HepG2 (cell line): ENCODE measurements around the gene REM2. TPM values are rescaled to one million over a fixed set of nuclear protein-coding genes. Genes with fewer than 3 reads are reported as not detected.

Source experiments
- CBFB ChIP-seq: sonication (generic); formaldehyde crosslinking; IDR thresholded peaks from 2 replicates; pipeline ENCODE4 v1.4.0; 2020; ENCODE audit warnings: missing genetic modification reagents
- CCAR2 ChIP-seq: fragments of 200-400 bp; formaldehyde crosslinking; optimal IDR thresholded peaks from 2 replicates; pipeline ENCODE3; 2018; ENCODE audit warnings: low read depth, mild to moderate bottlenecking, low read length, moderate library complexity
- FOXA3 ChIP-seq: IDR thresholded peaks from 2 replicates; pipeline ENCODE4 v1.6.1; 2016; ENCODE audit warnings: missing genetic modification reagents, missing compliant biosample characterization
- FOXC1 ChIP-seq: sonication (generic); formaldehyde crosslinking; IDR thresholded peaks from 2 replicates; pipeline ENCODE4 v1.8.0; 2022; ENCODE audit warnings: mild to moderate bottlenecking, missing genetic modification reagents, borderline replicate concordance
- GPN1 ChIP-seq: sonication (generic); formaldehyde crosslinking; IDR thresholded peaks from 2 replicates; pipeline ENCODE4 v1.5.1; 2020; ENCODE audit warnings: missing genetic modification reagents, borderline replicate concordance
- KAT7 ChIP-seq: IDR thresholded peaks from 2 replicates; pipeline ENCODE4 v1.6.1; 2018; ENCODE audit warnings: borderline replicate concordance, missing compliant biosample characterization
- LBX2 ChIP-seq: sonication (generic); formaldehyde crosslinking; IDR thresholded peaks from 2 replicates; pipeline ENCODE4 v1.5.0; 2020; ENCODE audit warnings: missing genetic modification reagents, mild to moderate bottlenecking, borderline replicate concordance
- NFYC ChIP-seq: IDR thresholded peaks from 2 replicates; pipeline ENCODE4 v1.6.1; 2016; ENCODE audit warnings: missing genetic modification reagents, missing compliant biosample characterization
- SOX13 ChIP-seq, 3 experiments: fragments of 450-650 bp in 1 of 3; sonication (generic) in 1 of 3; formaldehyde crosslinking in 1 of 3; IDR thresholded peaks in 2 of 3; conservative IDR thresholded peaks in 1 of 3; 2 replicates each; pipeline versions ENCODE4 v1.5.0 to v1.6.1; 2016 to 2020; ENCODE audit warnings: antibody characterized with exemption in 1 of 3, mild to moderate bottlenecking in 1 of 3, missing compliant biosample characterization in 1 of 3, missing genetic modification reagents in 1 of 3, moderate library complexity in 1 of 3
- YEATS2 ChIP-seq: sonication (generic); formaldehyde crosslinking; IDR thresholded peaks from 2 replicates; pipeline ENCODE4 v1.4.0; 2020; ENCODE audit warnings: missing genetic modification reagents, borderline replicate concordance
- ZNF136 ChIP-seq: sonication (generic); formaldehyde crosslinking; IDR thresholded peaks from 2 replicates; pipeline ENCODE4 v1.8.1; 2022; ENCODE audit warnings: low read depth, mild to moderate bottlenecking, moderate library complexity, missing genetic modification reagents
- ZNF253 ChIP-seq: sonication (generic); formaldehyde crosslinking; IDR thresholded peaks from 2 replicates; pipeline ENCODE4 v1.8.0; 2022; ENCODE audit warnings: mild to moderate bottlenecking, missing genetic modification reagents, borderline replicate concordance
- ZNF3 ChIP-seq: IDR thresholded peaks from 2 replicates; pipeline ENCODE4 v1.7.0; 2017; ENCODE audit warnings: inconsistent platforms
- ZNF30 ChIP-seq: sonication (generic); formaldehyde crosslinking; IDR thresholded peaks from 2 replicates; pipeline ENCODE4 v1.5.0; 2020; ENCODE audit warnings: mild to moderate bottlenecking, missing genetic modification reagents
- ZNF652 ChIP-seq: IDR thresholded peaks from 2 replicates; pipeline ENCODE4 v1.6.1; 2016; ENCODE audit warnings: low read depth, borderline replicate concordance
- ZNF710 ChIP-seq: sonication (generic); formaldehyde crosslinking; IDR thresholded peaks from 2 replicates; pipeline ENCODE4 v1.5.0; 2020; ENCODE audit warnings: mild to moderate bottlenecking, missing genetic modification reagents, borderline replicate concordance
- ZNF839 ChIP-seq: sonication (generic); formaldehyde crosslinking; IDR thresholded peaks from 2 replicates; pipeline ENCODE4 v1.4.0; 2020; ENCODE audit warnings: missing genetic modification reagents, mild to moderate bottlenecking, borderline replicate concordance
- polyA plus RNA-seq, 8 experiments: library from polyadenylated mRNA; depleted of rRNA in 3 of 8; stranded (reverse) in 7 of 8; unstranded in 1 of 8; fragments of >200 nt; fragmentation: Illumina TruSeq in 4 of 8; extraction: Trizol in 4 of 8; gene quantifications; 2 replicates each; pipeline versions ENCODE4 v1.2.1 to v1.2.3, GENCODE V29; 2011 to 2016; ENCODE audit warnings: low read depth in 4 of 8, missing spikeins in 1 of 8, mixed read lengths in 1 of 8; ENCODE audit not compliant: insufficient read depth in 1 of 8
- total RNA-seq, 5 experiments: library from RNA; depleted of rRNA; stranded (reverse); fragments of >200 nt; fragmentation: Illumina TruSeq; extraction: Trizol; gene quantifications; 2 replicates each; pipeline ENCODE4 v1.2.3, GENCODE V29; 2016; ENCODE audit warnings: low read depth in 1 of 5
- TF ChIP-seq, protein P1 (sequence below): sonication (generic); formaldehyde crosslinking; IDR thresholded peaks from 2 replicates; pipeline ENCODE4 v1.8.1; 2023; ENCODE audit warnings: missing genetic modification reagents, inconsistent platforms, borderline replicate concordance
- TF ChIP-seq, protein P2 (sequence below): sonication (generic); formaldehyde crosslinking; IDR thresholded peaks from 2 replicates; pipeline ENCODE4 v1.5.0; 2020; ENCODE audit warnings: missing genetic modification reagents
- TF ChIP-seq, protein P3 (sequence below): sonication (generic); formaldehyde crosslinking; IDR thresholded peaks from 2 replicates; pipeline ENCODE4 v1.4.0; 2020; ENCODE audit warnings: mild to moderate bottlenecking, missing genetic modification reagents, borderline replicate concordance

The REM2 gene
- total and polyA plus RNA-seq, 2 of the 13 experiments (the other 11 are each of a cell fraction or from before 2014, with no cell fraction given) = 0.20 TPM; not detected in 1

- TF ChIP-seq CBFB (CRISPR knock-in tag) = 0 out of 2 replicates have a peak, but pooled peaks have one; percentile 16
- TF ChIP-seq KAT7 (CRISPR knock-in tag) = peak; percentile 71; the same call in 1 of the 2 replicates
- TF ChIP-seq ZNF710 (CRISPR knock-in tag) = peak; percentile 74; the same call in 1 of the 2 replicates
- TF ChIP-seq ZNF3 (CRISPR knock-in tag) = no peak
- no peak for TF ChIP-seq CCAR2
- TF ChIP-seq, protein P1, sequence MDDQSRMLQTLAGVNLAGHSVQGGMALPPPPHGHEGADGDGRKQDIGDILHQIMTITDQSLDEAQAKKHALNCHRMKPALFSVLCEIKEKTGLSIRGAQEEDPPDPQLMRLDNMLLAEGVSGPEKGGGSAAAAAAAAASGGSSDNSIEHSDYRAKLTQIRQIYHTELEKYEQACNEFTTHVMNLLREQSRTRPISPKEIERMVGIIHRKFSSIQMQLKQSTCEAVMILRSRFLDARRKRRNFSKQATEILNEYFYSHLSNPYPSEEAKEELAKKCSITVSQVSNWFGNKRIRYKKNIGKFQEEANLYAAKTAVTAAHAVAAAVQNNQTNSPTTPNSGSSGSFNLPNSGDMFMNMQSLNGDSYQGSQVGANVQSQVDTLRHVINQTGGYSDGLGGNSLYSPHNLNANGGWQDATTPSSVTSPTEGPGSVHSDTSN (CRISPR knock-in tag) = no peak
- TF ChIP-seq ZNF30 = peak; percentile 32; the same call in 1 of the 2 replicates
- TF ChIP-seq, protein P2, sequence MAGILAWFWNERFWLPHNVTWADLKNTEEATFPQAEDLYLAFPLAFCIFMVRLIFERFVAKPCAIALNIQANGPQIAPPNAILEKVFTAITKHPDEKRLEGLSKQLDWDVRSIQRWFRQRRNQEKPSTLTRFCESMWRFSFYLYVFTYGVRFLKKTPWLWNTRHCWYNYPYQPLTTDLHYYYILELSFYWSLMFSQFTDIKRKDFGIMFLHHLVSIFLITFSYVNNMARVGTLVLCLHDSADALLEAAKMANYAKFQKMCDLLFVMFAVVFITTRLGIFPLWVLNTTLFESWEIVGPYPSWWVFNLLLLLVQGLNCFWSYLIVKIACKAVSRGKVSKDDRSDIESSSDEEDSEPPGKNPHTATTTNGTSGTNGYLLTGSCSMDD (CRISPR knock-in tag) = no peak
- 0 out of 2 replicates have a peak, but pooled peaks have one; percentile 10 for TF ChIP-seq ZNF253 (CRISPR knock-in tag)
- no peak; the same call in 1 of the 2 replicates for TF ChIP-seq FOXC1 (CRISPR knock-in tag)
- peak; percentile 79; the same call in 1 of the 2 replicates for TF ChIP-seq ZNF136 (CRISPR knock-in tag)
- no peak for TF ChIP-seq FOXA3
- TF ChIP-seq SOX13 (IDR thresholded peaks at IDR 0.05) = no peak
- peak in 1 of 2 experiments; percentile 22; a peak in 1 of 4 replicates for TF ChIP-seq SOX13 (CRISPR knock-in tag; conservative IDR thresholded peaks at IDR 0.05 in 1 of 2, IDR thresholded peaks at IDR 0.05 in 1 of 2)
- no peak for TF ChIP-seq GPN1 (CRISPR knock-in tag)
- no peak for TF ChIP-seq ZNF652 (CRISPR knock-in tag)
- TF ChIP-seq ZNF839 (CRISPR knock-in tag) = no peak
- TF ChIP-seq NFYC (CRISPR knock-in tag) = no peak
- peak; percentile 62; the same call in 1 of the 2 replicates for TF ChIP-seq YEATS2 (CRISPR knock-in tag)
- TF ChIP-seq, protein P3, sequence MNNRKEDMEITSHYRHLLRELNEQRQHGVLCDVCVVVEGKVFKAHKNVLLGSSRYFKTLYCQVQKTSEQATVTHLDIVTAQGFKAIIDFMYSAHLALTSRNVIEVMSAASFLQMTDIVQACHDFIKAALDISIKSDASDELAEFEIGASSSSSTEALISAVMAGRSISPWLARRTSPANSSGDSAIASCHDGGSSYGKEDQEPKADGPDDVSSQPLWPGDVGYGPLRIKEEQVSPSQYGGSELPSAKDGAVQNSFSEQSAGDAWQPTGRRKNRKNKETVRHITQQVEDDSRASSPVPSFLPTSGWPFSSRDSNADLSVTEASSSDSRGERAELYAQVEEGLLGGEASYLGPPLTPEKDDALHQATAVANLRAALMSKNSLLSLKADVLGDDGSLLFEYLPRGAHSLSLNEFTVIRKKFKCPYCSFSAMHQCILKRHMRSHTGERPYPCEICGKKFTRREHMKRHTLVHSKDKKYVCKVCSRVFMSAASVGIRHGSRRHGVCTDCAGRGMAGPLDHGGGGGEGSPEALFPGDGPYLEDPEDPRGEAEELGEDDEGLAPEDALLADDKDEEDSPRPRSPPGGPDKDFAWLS (CRISPR knock-in tag) = no peak
- TF ChIP-seq LBX2 = no peak; the same call in none of the 2 replicates
Observed at GRCh38 chr14:22837114-22837749, 45.8 kb upstream of the REM2 start (continued).
